AG09319 (cell line): ENCODE results near the gene TUBE1.
"Not testable (repeated sequence)": the region's sequence is repeated elsewhere in the genome, so short reads cannot be mapped to it uniquely, and the experiment has no call there.

Experiments used
- DNase-seq: peaks from one replicate; pipeline ENCODE4 v3.0.0-alpha.2; 2010; ENCODE audit warnings: low read depth; ENCODE audit errors: extremely low read depth
- CTCF ChIP-seq: IDR thresholded peaks from 2 replicates; pipeline ENCODE4 v1.5.1; 2011; ENCODE audit warnings: low read depth, mild to moderate bottlenecking, inconsistent platforms, low read length, moderate library complexity

The TUBE1 gene

GRCh38 chr6:112062966-112063365, 24.3 kb downstream of the TUBE1 start:
- no peak for TF ChIP-seq CTCF
- DNase-seq, result no peak

- no peak for DNase-seq
- TF ChIP-seq CTCF, result no peak
Observed at GRCh38 chr6:112061605-112062004, 25.7 kb downstream of the TUBE1 start.

GRCh38 chr6:112058243-112059032, 28.8 kb downstream of the TUBE1 start:
- no peak for DNase-seq
- no peak for TF ChIP-seq CTCF

- no peak for DNase-seq
- no peak for TF ChIP-seq CTCF
Observed at GRCh38 chr6:112054555-112055190, 32.6 kb downstream of the TUBE1 start.

- no peak for DNase-seq
- no peak for TF ChIP-seq CTCF
Observed at GRCh38 chr6:112054001-112054400, 33.3 kb downstream of the TUBE1 start, which contains the start of gene CCN6. Gene CCN6, plus strand, starts transcription at chr6:112054104. Its CDS starts 254 bp downstream, at chr6:112054358.

GRCh38 chr6:112051251-112051740, 36.0 kb downstream of the TUBE1 start:
- not testable (repeated sequence) for DNase-seq

- DNase-seq, result no peak
- TF ChIP-seq CTCF, result no peak
Observed at GRCh38 chr6:112050429-112050828, 36.9 kb downstream of the TUBE1 start.
